Measurements from ENCODE around the gene TULP1.
A peak's percentile ranks its signal among the peaks of the same experiment; 100 is the strongest.

The TULP1 gene

DNA sequence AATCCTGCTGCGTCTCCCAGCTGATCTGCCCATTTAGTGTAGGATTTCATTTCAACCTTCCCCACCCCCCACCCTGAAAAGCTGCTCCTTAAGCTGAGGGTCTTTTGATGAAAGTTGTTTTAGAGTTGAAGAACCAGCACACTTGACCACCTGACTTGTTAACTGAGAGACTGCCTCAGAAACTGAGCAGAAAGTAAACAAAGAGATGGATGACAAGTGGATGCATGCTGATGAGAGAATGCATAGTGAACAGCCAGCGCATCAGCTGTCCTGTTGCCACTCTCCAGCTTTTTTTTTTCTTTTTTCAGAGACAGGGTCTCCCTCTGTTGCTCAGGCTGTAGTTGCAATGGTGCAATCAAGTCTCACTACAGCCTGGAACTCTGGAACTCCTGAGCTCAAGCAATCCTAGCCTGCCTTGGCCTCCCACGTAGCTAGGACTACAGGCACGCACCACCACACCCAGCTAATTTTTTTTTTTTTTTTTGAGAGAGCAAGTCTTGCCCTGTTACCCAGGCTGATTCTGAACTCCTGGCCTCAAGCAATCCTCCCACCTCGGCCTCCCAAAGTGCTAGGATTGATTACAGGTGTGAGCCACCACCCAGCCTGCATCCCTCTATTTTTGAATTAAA is 35.0 kb downstream of the TULP1 start:
- H3K36me3 ChIP-seq (ENCODE audit: control insufficient read depth in 2 of 2, insufficient read depth in 2 of 2, low read length in 2 of 2), result peaks cover 20 to 26% of the 10 kb centered on the region in 2 donors
- no peak overlapping the region for H3K4me3 ChIP-seq (ENCODE audit: low read length in 2 of 2)
- no peaks in the 10 kb centered on the region for H3K27me3 ChIP-seq (ENCODE audit: control insufficient read depth in 2 of 2, insufficient read depth in 2 of 2, low read length in 2 of 2)
- no peak overlapping the region for H3K27ac ChIP-seq (ENCODE audit: low read depth in 2 of 2, low read length in 2 of 2)
- H3K9me3 ChIP-seq (ENCODE audit: control insufficient read depth in 2 of 2, low read length in 2 of 2), result no peaks in the 10 kb centered on the region
- H3K4me1 ChIP-seq (ENCODE audit: control insufficient read depth in 2 of 2, insufficient read depth in 2 of 2, low read length in 2 of 2), result no peaks in the 10 kb centered on the region
- no peak overlapping the region for H3K9ac ChIP-seq (ENCODE audit: low read depth in 1 of 2, low read length in 2 of 2)

DNA sequence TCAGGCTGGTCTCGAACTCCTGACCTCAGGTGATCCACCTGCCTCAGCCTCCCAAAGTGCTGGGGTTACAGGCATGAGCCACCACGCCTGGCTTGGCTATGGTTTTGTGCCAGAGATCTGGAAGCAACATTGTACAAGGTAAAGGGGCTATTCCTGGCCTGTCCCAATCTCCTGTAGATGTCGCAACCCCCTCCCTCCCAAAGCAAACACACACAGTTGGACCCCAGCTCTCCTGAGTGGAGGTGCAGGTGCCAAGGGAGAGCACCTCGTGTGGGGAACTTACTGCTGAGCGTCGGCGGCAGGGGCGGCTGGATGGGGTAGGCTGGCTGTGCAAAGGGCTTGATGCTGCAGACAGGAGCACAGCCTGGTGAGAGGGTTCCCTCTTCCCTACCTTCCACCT is 35.7 kb downstream of the TULP1 start:
- Histone ChIP-seq H3K9ac (ENCODE audit: low read depth in 1 of 2, low read length in 2 of 2) (no peak overlapping the region), H3K27ac (ENCODE audit: low read depth in 2 of 2, low read length in 2 of 2) (no peak overlapping the region), H3K4me3 (ENCODE audit: low read length in 2 of 2) (no peak overlapping the region), H3K36me3 (ENCODE audit: control insufficient read depth in 2 of 2, insufficient read depth in 2 of 2, low read length in 2 of 2) (peaks cover 25 to 28% of the 10 kb centered on the region in 2 donors), H3K27me3 (ENCODE audit: control insufficient read depth in 2 of 2, insufficient read depth in 2 of 2, low read length in 2 of 2) (no peaks in the 10 kb centered on the region), H3K4me1 (ENCODE audit: control insufficient read depth in 2 of 2, insufficient read depth in 2 of 2, low read length in 2 of 2) (no peaks in the 10 kb centered on the region), H3K9me3 (ENCODE audit: control insufficient read depth in 2 of 2, low read length in 2 of 2) (no peaks in the 10 kb centered on the region)

DNA sequence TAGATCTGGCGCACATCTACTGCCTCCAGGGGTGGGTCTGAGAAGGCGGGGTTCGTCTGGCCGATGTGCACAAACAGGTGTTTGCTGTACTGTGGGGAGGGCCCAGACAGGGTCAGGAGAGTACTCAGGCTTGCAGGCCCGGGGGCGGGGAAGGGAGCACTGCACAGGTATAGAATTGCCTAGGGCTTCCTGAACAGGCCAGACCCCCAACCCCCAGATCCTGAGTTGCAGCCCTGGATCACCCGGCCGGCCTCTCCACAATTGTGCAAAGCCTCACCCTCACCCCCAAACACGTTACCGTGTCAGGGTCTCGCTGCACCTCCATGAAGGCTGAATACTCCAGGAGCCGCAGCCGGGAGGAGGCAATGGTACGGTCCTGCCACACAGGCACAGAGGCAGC is 36.7 kb downstream of the TULP1 start:
- Histone ChIP-seq H3K9me3 (ENCODE audit: control insufficient read depth in 2 of 2, low read length in 2 of 2) (no peaks in the 10 kb centered on the region), H3K27me3 (ENCODE audit: control insufficient read depth in 2 of 2, insufficient read depth in 2 of 2, low read length in 2 of 2) (no peaks in the 10 kb centered on the region), H3K9ac (ENCODE audit: low read depth in 1 of 2, low read length in 2 of 2) (no peak overlapping the region), H3K4me3 (ENCODE audit: low read length in 2 of 2) (no peak overlapping the region), H3K36me3 (ENCODE audit: control insufficient read depth in 2 of 2, insufficient read depth in 2 of 2, low read length in 2 of 2) (peaks cover 27 to 29% of the 10 kb centered on the region in 2 donors), H3K27ac (ENCODE audit: low read depth in 2 of 2, low read length in 2 of 2) (no peak overlapping the region), H3K4me1 (ENCODE audit: control insufficient read depth in 2 of 2, insufficient read depth in 2 of 2, low read length in 2 of 2) (peaks cover 0 to 3% of the 10 kb centered on the region in 2 donors)

DNA sequence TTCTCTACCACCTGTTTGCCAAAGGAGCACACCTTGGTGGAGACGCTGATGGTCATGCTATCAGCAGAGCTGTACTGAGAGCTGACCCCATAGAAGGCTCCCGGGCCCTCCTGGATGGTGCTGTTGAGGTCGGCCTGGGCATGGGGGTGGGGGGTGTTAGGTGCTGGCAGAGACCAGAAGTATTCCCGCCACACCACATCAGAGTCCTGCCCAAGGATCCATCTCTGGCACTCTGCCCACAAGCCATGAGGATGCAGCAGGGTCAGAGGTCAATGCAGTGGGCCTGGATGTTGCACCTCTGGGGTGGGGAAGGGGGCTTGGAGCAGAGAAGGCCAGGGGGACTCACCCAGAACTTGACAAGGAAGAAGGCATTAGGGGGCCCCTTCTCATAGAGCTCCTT is 37.1 kb downstream of the TULP1 start:
- H3K9me3 ChIP-seq (ENCODE audit: control insufficient read depth in 2 of 2, low read length in 2 of 2), result no peaks in the 10 kb centered on the region
- peaks cover 25 to 34% of the 10 kb centered on the region in 2 donors for H3K36me3 ChIP-seq (ENCODE audit: control insufficient read depth in 2 of 2, insufficient read depth in 2 of 2, low read length in 2 of 2)
- H3K4me1 ChIP-seq (ENCODE audit: control insufficient read depth in 2 of 2, insufficient read depth in 2 of 2, low read length in 2 of 2), result peaks cover 1 to 4% of the 10 kb centered on the region in 2 donors

DNA sequence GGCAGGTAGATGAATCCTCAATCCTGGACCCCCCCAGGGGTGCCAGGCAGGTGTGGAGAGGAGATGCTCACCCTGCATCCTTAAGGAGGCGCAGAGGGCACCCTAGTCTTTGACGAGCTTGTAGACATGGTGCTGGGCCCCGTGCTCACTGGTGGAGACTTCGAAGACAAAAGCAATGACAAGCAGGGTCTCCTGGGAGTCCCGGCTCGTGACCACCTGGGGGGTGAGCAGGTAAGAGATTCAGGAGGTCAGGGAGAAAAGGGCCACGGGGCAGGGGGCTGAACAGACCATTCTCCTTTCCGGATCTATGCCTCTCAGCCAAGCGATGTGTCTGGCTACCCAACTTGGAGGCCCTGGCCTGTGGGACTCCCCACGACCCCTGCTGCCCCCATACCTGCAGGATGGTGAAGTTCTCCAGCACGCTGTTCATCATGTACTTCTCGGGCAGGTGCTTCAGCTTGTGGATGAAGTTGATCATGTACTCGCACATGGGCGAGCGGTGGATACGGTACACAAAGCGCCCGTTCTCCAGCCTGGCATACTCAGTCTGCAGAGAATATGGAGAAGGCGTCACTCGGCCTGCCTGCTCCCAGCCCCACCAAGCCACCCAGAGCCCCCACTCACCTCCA is 37.6 kb downstream of the TULP1 start:
- H3K36me3 ChIP-seq (ENCODE audit: control insufficient read depth in 2 of 2, insufficient read depth in 2 of 2, low read length in 2 of 2), result peaks cover 29 to 38% of the 10 kb centered on the region in 2 donors
- peaks cover 7 to 8% of the 10 kb centered on the region in 2 donors for H3K4me1 ChIP-seq (ENCODE audit: control insufficient read depth in 2 of 2, insufficient read depth in 2 of 2, low read length in 2 of 2)
- H3K27ac ChIP-seq (ENCODE audit: low read depth in 2 of 2, low read length in 2 of 2), result no peak overlapping the region
- H3K9ac ChIP-seq (ENCODE audit: low read depth in 1 of 2, low read length in 2 of 2), result no peak overlapping the region
- H3K9me3 ChIP-seq (ENCODE audit: control insufficient read depth in 2 of 2, low read length in 2 of 2), result no peaks in the 10 kb centered on the region
- H3K4me3 ChIP-seq (ENCODE audit: low read length in 2 of 2), result no peak overlapping the region
- H3K27me3 ChIP-seq (ENCODE audit: control insufficient read depth in 2 of 2, insufficient read depth in 2 of 2, low read length in 2 of 2), result no peaks in the 10 kb centered on the region

More for the DNA sequence above, 37.1 kb downstream of the TULP1 start:
- Histone ChIP-seq H3K4me3 (ENCODE audit: low read length in 2 of 2) (no peak overlapping the region), H3K27me3 (ENCODE audit: control insufficient read depth in 2 of 2, insufficient read depth in 2 of 2, low read length in 2 of 2) (no peaks in the 10 kb centered on the region), H3K27ac (ENCODE audit: low read depth in 2 of 2, low read length in 2 of 2) (no peak overlapping the region), H3K9ac (ENCODE audit: low read depth in 1 of 2, low read length in 2 of 2) (no peak overlapping the region)

DNA sequence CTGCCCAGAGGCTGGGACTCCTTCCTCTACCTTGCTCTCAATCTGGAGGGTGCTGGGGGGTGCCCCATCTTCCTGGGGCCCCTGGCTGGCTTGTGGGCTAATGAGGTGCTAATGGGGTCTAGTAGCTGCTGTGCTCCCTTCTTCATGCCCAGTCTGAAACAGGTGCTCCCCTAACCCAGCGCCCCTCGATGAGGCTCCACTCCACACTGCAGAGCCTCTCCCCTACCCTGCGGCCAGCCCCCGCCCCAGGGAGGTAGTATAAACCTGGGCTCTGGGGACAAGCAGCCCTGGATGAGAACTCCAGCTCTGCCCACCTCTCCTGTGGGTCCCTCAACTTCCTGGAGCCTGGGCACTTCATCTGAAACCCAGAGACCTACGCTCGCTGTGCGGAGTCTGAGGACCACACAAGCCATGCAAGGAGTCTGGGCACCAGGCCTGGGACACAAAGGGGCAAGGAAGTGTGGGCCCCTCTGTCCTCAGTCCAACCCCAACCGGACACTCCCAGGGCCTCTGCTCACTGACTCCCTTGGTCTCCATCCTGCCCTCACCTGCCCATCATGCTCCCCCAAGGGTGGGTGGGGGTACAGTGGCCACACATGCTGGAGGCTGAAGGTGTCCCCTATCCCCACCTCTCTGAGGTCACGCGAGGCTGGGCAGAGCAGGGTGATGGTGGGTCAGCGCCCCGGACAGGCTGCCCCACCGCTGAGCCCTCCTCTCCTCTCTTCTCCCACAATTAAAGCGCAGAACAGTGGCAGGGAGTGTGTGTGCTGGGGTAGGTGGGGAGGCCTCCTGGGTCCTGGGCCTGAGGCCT is 38.4 kb downstream of the TULP1 start:
- Histone ChIP-seq H3K27ac (ENCODE audit: low read depth in 2 of 2, low read length in 2 of 2) (no peak overlapping the region), H3K36me3 (ENCODE audit: control insufficient read depth in 2 of 2, insufficient read depth in 2 of 2, low read length in 2 of 2) (peaks cover 35 to 42% of the 10 kb centered on the region in 2 donors), H3K9me3 (ENCODE audit: control insufficient read depth in 2 of 2, low read length in 2 of 2) (no peaks in the 10 kb centered on the region), H3K4me1 (ENCODE audit: control insufficient read depth in 2 of 2, insufficient read depth in 2 of 2, low read length in 2 of 2) (peaks cover 9 to 14% of the 10 kb centered on the region in 2 donors), H3K4me3 (ENCODE audit: low read length in 2 of 2) (no peak overlapping the region), H3K9ac (ENCODE audit: low read depth in 1 of 2, low read length in 2 of 2) (no peak overlapping the region), H3K27me3 (ENCODE audit: control insufficient read depth in 2 of 2, insufficient read depth in 2 of 2, low read length in 2 of 2) (no peaks in the 10 kb centered on the region)

DNA sequence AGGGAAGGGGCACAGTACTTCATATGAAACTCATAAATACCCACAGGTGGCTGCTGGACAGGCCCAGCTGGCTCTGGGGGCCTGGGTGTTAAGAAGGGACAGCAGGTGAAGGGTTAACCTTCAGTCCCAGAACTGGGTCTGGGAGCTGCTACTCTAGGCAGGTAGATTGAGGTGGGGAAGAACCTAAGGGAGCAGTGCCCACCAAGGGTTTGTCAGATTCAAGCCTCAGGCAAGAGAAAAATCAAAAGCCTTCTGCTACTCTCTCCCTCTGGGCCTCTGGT is 38.9 kb downstream of the TULP1 start:
- no peak overlapping the region for H3K4me3 ChIP-seq (ENCODE audit: low read length in 2 of 2)
- H3K9me3 ChIP-seq (ENCODE audit: control insufficient read depth in 2 of 2, low read length in 2 of 2), result no peaks in the 10 kb centered on the region
- peaks cover 11 to 15% of the 10 kb centered on the region in 2 donors for H3K4me1 ChIP-seq (ENCODE audit: control insufficient read depth in 2 of 2, insufficient read depth in 2 of 2, low read length in 2 of 2)
- H3K36me3 ChIP-seq (ENCODE audit: control insufficient read depth in 2 of 2, insufficient read depth in 2 of 2, low read length in 2 of 2), result peaks cover 35 to 40% of the 10 kb centered on the region in 2 donors
- H3K9ac ChIP-seq (ENCODE audit: low read depth in 1 of 2, low read length in 2 of 2), result no peak overlapping the region
- no peaks in the 10 kb centered on the region for H3K27me3 ChIP-seq (ENCODE audit: control insufficient read depth in 2 of 2, insufficient read depth in 2 of 2, low read length in 2 of 2)
- H3K27ac ChIP-seq (ENCODE audit: low read depth in 2 of 2, low read length in 2 of 2), result no peak overlapping the region

DNA sequence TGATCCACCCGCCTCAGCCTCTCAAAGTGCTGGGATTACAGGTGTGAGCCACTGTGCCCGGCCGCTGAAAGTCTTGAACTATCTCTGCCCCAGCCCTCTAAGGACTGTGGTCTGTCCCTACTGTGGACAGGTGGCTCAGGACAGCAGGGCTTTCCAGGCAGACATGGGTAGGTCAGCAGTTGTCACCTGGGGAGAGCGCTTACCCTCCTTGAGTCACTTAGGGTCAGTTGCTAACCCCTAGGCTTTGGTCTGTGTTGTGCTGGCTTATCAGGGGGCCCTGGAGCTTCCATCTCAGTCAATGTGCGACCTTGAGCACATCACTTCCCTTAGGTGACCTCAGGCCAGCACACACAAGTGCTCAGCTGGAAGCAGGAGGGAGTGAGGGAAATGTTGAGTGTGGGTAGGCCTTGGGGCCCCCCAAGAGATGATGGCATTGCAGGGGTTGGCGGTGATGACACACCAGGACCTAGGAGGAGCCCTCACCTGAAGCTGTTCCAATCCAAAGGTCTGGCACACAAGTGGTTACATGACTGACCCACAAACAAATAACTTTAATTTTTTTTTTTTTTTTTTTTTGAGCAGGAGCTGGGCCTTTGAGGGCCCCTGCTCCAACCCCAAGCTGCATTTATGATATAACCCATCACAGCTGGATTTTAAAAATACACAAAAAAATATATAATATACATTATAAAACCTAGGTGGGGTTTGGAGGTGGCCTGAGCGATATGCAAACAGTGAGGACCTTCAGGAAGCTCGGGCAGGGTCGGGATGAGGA is 39.4 kb downstream of the TULP1 start:
- Histone ChIP-seq H3K27ac (ENCODE audit: low read depth in 2 of 2, low read length in 2 of 2) (no peak overlapping the region), H3K36me3 (ENCODE audit: control insufficient read depth in 2 of 2, insufficient read depth in 2 of 2, low read length in 2 of 2) (peaks cover 32 to 37% of the 10 kb centered on the region in 2 donors)

DNA sequence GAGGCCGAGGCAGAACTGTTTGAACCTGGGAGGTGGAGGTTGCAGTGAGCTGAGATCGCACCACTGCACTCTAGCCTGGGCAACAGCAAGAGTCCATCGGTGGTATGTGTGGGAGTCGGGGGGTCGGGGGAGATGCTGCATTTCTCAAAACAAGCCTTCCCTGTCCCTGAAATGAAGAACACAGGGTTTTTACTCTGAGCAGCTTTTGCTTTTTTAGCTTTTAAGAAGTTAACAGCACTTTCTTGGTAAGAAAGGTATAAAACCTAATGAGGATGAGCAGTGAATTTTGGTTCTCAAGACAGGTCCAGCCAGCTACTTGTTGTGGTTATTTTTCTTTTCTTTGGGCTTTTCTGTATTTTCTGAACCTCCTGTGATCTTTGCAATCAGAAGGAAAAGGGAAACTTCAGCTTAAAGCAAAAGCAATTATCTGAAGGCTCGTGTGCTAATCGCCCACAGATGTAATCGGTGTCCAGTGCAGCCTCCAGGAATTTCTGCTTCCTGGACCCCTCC is 40.8 kb downstream of the TULP1 start:
- H3K4me1 ChIP-seq (ENCODE audit: control insufficient read depth in 2 of 2, insufficient read depth in 2 of 2, low read length in 2 of 2), result peaks cover 18 to 21% of the 10 kb centered on the region in 2 donors
- peaks cover 29 to 37% of the 10 kb centered on the region in 2 donors for H3K36me3 ChIP-seq (ENCODE audit: control insufficient read depth in 2 of 2, insufficient read depth in 2 of 2, low read length in 2 of 2)
- H3K4me3 ChIP-seq (ENCODE audit: low read length in 2 of 2), result no peak overlapping the region
- H3K9ac ChIP-seq (ENCODE audit: low read depth in 1 of 2, low read length in 2 of 2), result no peak overlapping the region
- H3K27me3 ChIP-seq (ENCODE audit: control insufficient read depth in 2 of 2, insufficient read depth in 2 of 2, low read length in 2 of 2), result no peaks in the 10 kb centered on the region
- no peak overlapping the region for H3K27ac ChIP-seq (ENCODE audit: low read depth in 2 of 2, low read length in 2 of 2)
- no peaks in the 10 kb centered on the region for H3K9me3 ChIP-seq (ENCODE audit: control insufficient read depth in 2 of 2, low read length in 2 of 2)

More for the DNA sequence above, 39.4 kb downstream of the TULP1 start:
- Histone ChIP-seq H3K4me3 (ENCODE audit: low read length in 2 of 2) (no peak overlapping the region), H3K9ac (ENCODE audit: low read depth in 1 of 2, low read length in 2 of 2) (peak overlapping the region in 1 of 2 donors; percentile 17), H3K27me3 (ENCODE audit: control insufficient read depth in 2 of 2, insufficient read depth in 2 of 2, low read length in 2 of 2) (no peaks in the 10 kb centered on the region), H3K4me1 (ENCODE audit: control insufficient read depth in 2 of 2, insufficient read depth in 2 of 2, low read length in 2 of 2) (peaks cover 11 to 15% of the 10 kb centered on the region in 2 donors), H3K9me3 (ENCODE audit: control insufficient read depth in 2 of 2, low read length in 2 of 2) (no peaks in the 10 kb centered on the region)
